ENCODE data around the gene COX20. TPM values are rescaled to one million over a fixed set of nuclear protein-coding genes. Genes with fewer than 3 reads are reported as not detected.

The COX20 gene
- total and polyA plus RNA-seq, 2 of the 13 experiments (the other 11 are each of a cell fraction or from before 2014, with no cell fraction given): 34.4 to 95.8 TPM

GRCh38 chr1:244834543-244835275 is 749 bp upstream of the COX20 start (continued):
- peak; percentile 76; the same call in 1 of the 2 replicates for TF ChIP-seq ZNF280D (CRISPR knock-in tag; IDR thresholded peaks at IDR 0.05)
- TF ChIP-seq KLF16 (CRISPR knock-in tag; IDR thresholded peaks at IDR 0.05): peak in 1 of 2 experiments; percentile 92; a peak in 2 of 4 replicates
- TF ChIP-seq ZNF143 (CRISPR knock-in tag; IDR thresholded peaks at IDR 0.05): peak; percentile 37; the same call in 1 of the 2 replicates
- TF ChIP-seq ZNF777 (CRISPR knock-in tag; IDR thresholded peaks at IDR 0.05): no peak
- TF ChIP-seq ZNF773 (CRISPR knock-in tag; IDR thresholded peaks at IDR 0.05; ENCODE audit: borderline replicate concordance): 0 out of 2 replicates have a peak, but pooled peaks have one; percentile 36
- TF ChIP-seq AHR (CRISPR knock-in tag; IDR thresholded peaks at IDR 0.05): no peak; the same call in 1 of the 2 replicates
- peak; percentile 65 for TF ChIP-seq ZFP91 (CRISPR knock-in tag; IDR thresholded peaks at IDR 0.05; ENCODE audit: borderline replicate concordance)
- no peak for TF ChIP-seq ZNF607 (CRISPR knock-in tag; IDR thresholded peaks at IDR 0.05; ENCODE audit: borderline replicate concordance)
- no peak for TF ChIP-seq RAD51 (IDR thresholded peaks at IDR 0.05; ENCODE audit: borderline replicate concordance)
- no peak; the same call in 1 of the 2 replicates for TF ChIP-seq MEIS2 (CRISPR knock-in tag; IDR thresholded peaks at IDR 0.05)
- TF ChIP-seq GPBP1L1 (CRISPR knock-in tag; IDR thresholded peaks at IDR 0.05): no peak
- no peak for TF ChIP-seq ZNF503 (CRISPR knock-in tag; IDR thresholded peaks at IDR 0.05)
- TF ChIP-seq ZNF646 (CRISPR knock-in tag; IDR thresholded peaks at IDR 0.05): no peak

Data from HepG2 (cell line).